ENCODE data around the gene MVB12B. TPM values are rescaled to one million over a fixed set of nuclear protein-coding genes. Genes with fewer than 3 reads are reported as not detected.

MVB12B gene
- total RNA-seq, 4 donors from 2014 or later, result 6.1 to 18.0 (median 13.2) TPM

- ATAC-seq (no peak), DNase-seq (no peak)
- no peak for TF ChIP-seq POLR2A (IDR thresholded peaks at IDR 0.05)
- TF ChIP-seq CTCF (IDR thresholded peaks at IDR 0.05 in 4 of 5, conservative IDR thresholded peaks at IDR 0.05 in 1 of 5), result no peak
- in situ Hi-C loops (cut with MboI; ENCODE audit: low sequenced_read_pairs in 4 of 4) (no loop called here), intact Hi-C loops (cut with DNase I; ENCODE audit: low total_unique reads) (no loop called here)
- no peaks in the 10 kb centered on the region for H3K9me3 ChIP-seq
- no peak overlapping the region for H3K4me3 ChIP-seq
- no peak overlapping the region for H3K27ac ChIP-seq
- H3K27me3 ChIP-seq, result peaks cover 0 to 9% (median 6%) of the 10 kb centered on the region in 3 donors
- H3K36me3 ChIP-seq, result no peaks in the 10 kb centered on the region
- H3K4me1 ChIP-seq, result no peaks in the 10 kb centered on the region
These were observed 201.5 kb downstream of the MVB12B start for GRCh38 chr9:126528111-126528510.

- H3K27me3 ChIP-seq, result peaks cover 0 to 9% (median 5%) of the 10 kb centered on the region in 3 donors
- no peaks in the 10 kb centered on the region for H3K36me3 ChIP-seq
- no peak overlapping the region for H3K27ac ChIP-seq
- intact Hi-C loops (cut with DNase I; ENCODE audit: low total_unique reads) (no loop called here), in situ Hi-C loops (cut with MboI; ENCODE audit: low sequenced_read_pairs in 4 of 4) (no loop called here)
- DNase-seq, result no peak
- no peak for TF ChIP-seq POLR2A (IDR thresholded peaks at IDR 0.05)
- TF ChIP-seq CTCF (IDR thresholded peaks at IDR 0.05 in 4 of 5, conservative IDR thresholded peaks at IDR 0.05 in 1 of 5), result no peak
- H3K4me1 ChIP-seq, result no peaks in the 10 kb centered on the region
- H3K4me3 ChIP-seq, result no peak overlapping the region
- no peak for ATAC-seq
- H3K9me3 ChIP-seq, result no peaks in the 10 kb centered on the region
These were observed 202.3 kb downstream of the MVB12B start for GRCh38 chr9:126528915-126529314.

- Histone ChIP-seq H3K36me3 (no peaks in the 10 kb centered on the region), H3K9me3 (no peaks in the 10 kb centered on the region), H3K4me3 (no peak overlapping the region), H3K4me1 (no peaks in the 10 kb centered on the region), H3K27ac (no peak overlapping the region), H3K27me3 (peaks cover 0 to 3% (median 0%) of the 10 kb centered on the region in 3 donors)
- intact Hi-C loops (cut with DNase I; ENCODE audit: low total_unique reads) (no loop called here), in situ Hi-C loops (cut with MboI; ENCODE audit: low sequenced_read_pairs in 4 of 4) (no loop called here)
- no peak for DNase-seq
- ATAC-seq, result no peak
- TF ChIP-seq CTCF (IDR thresholded peaks at IDR 0.05 in 4 of 5, conservative IDR thresholded peaks at IDR 0.05 in 1 of 5), result no peak
- no peak for TF ChIP-seq POLR2A (IDR thresholded peaks at IDR 0.05)
These were observed 204.5 kb downstream of the MVB12B start for GRCh38 chr9:126531035-126531571.

GRCh38 chr9:126531591-126531990 lies 205.0 kb downstream of the MVB12B start:
- no peak overlapping the region for H3K27ac ChIP-seq
- H3K36me3 ChIP-seq, result no peaks in the 10 kb centered on the region
- ATAC-seq (no peak), DNase-seq (no peak)
- intact Hi-C loops (cut with DNase I; ENCODE audit: low total_unique reads) (no loop called here), in situ Hi-C loops (cut with MboI; ENCODE audit: low sequenced_read_pairs in 4 of 4) (no loop called here)
- H3K9me3 ChIP-seq, result no peaks in the 10 kb centered on the region
- TF ChIP-seq POLR2A (IDR thresholded peaks at IDR 0.05) (no peak), CTCF (IDR thresholded peaks at IDR 0.05 in 4 of 5, conservative IDR thresholded peaks at IDR 0.05 in 1 of 5) (no peak)
- peaks cover 0 to 3% (median 0%) of the 10 kb centered on the region in 3 donors for H3K27me3 ChIP-seq
- no peaks in the 10 kb centered on the region for H3K4me1 ChIP-seq
- H3K4me3 ChIP-seq, result no peak overlapping the region

- no peaks in the 10 kb centered on the region for H3K36me3 ChIP-seq
- ATAC-seq, result peak in 1 of 2 donors; percentile 42
- no peak overlapping the region for H3K4me3 ChIP-seq
- no peak for TF ChIP-seq POLR2A (IDR thresholded peaks at IDR 0.05)
- no peak for TF ChIP-seq CTCF (IDR thresholded peaks at IDR 0.05 in 4 of 5, conservative IDR thresholded peaks at IDR 0.05 in 1 of 5)
- no peaks in the 10 kb centered on the region for H3K9me3 ChIP-seq
- in situ Hi-C loops (cut with MboI; ENCODE audit: low sequenced_read_pairs in 4 of 4), result no loop called here
- intact Hi-C loops (cut with DNase I; ENCODE audit: low total_unique reads), result no loop called here
- peaks cover 0 to 3% (median 0%) of the 10 kb centered on the region in 3 donors for H3K27me3 ChIP-seq
- H3K27ac ChIP-seq, result no peak overlapping the region
- no peak for DNase-seq
- H3K4me1 ChIP-seq, result no peaks in the 10 kb centered on the region
These were observed 205.4 kb downstream of the MVB12B start for GRCh38 chr9:126532019-126532462.
